ENCODE results near the gene RPS6KA2. TPM values are rescaled to one million over a fixed set of nuclear protein-coding genes. Genes with fewer than 3 reads are reported as not detected.

Gene RPS6KA2
- polyA plus RNA-seq, 1 donor (not counting 4 experiments of a cell fraction or from before 2014, with no cell fraction given), result 8.2 TPM

GRCh38 chr6:166654573-166654972 is 27.5 kb upstream of the RPS6KA2 start:
- no peak overlapping the region for H3K4me2 ChIP-seq (ENCODE audit: control insufficient read depth, extremely low read depth, insufficient read depth, low read depth, low read length)
- no peak overlapping the region for H3K4me3 ChIP-seq (ENCODE audit: control insufficient read depth in 2 of 3, extremely low read depth in 1 of 3, insufficient read depth in 2 of 3, low read depth in 1 of 3, low read length in 3 of 3)
- no peak overlapping the region for H3K27ac ChIP-seq (ENCODE audit: control insufficient read depth, insufficient read depth, low read length)
- DNase-seq (ENCODE audit: low read depth, low spot score) (no peak), FAIRE-seq (no peak)
- dilution Hi-C loops (cut with MboI; ENCODE audit: extremely low pct_ligation_motif_present, low sequenced_read_pairs), result no loop called here
- H3K9ac ChIP-seq (ENCODE audit: control insufficient read depth, extremely low read depth, insufficient read depth, low read length), result no peak overlapping the region
- H3K27me3 ChIP-seq (ENCODE audit: control insufficient read depth, extremely low read depth, insufficient read depth, low read length), result peaks cover 10% of the 10 kb centered on the region
- H2AFZ ChIP-seq (ENCODE audit: control insufficient read depth, low read length), result no peak overlapping the region
- no peaks in the 10 kb centered on the region for H3K36me3 ChIP-seq (ENCODE audit: control insufficient read depth in 2 of 2, extremely low read depth in 1 of 2, insufficient read depth in 2 of 2, low read length in 2 of 2)
- no peaks in the 10 kb centered on the region for H3K9me1 ChIP-seq (ENCODE audit: control insufficient read depth, extremely low read depth, insufficient read depth, low read length)
- H3K79me2 ChIP-seq (ENCODE audit: control insufficient read depth, insufficient read depth, low read length), result no peaks in the 10 kb centered on the region
- no peaks in the 10 kb centered on the region for H3K4me1 ChIP-seq (ENCODE audit: control insufficient read depth, extremely low read depth, insufficient read depth, low read length)
- H3K9me3 ChIP-seq (ENCODE audit: control insufficient read depth, low read depth, low read length), result no peaks in the 10 kb centered on the region
- TF ChIP-seq EZH2 (IDR thresholded peaks at IDR 0.05; ENCODE audit: low read length) (no peak), CTCF (optimal IDR thresholded peaks at IDR 0.05 in 1 of 3, IDR thresholded peaks at IDR 0.05 in 1 of 3, conservative IDR thresholded peaks at IDR 0.05 in 1 of 3; ENCODE audit: extremely low read depth in 1 of 3, insufficient read depth in 2 of 3, low read length in 3 of 3) (no peak)
- no peaks in the 10 kb centered on the region for H4K20me1 ChIP-seq (ENCODE audit: control insufficient read depth, extremely low read depth, insufficient read depth, low read length)

- Histone ChIP-seq H4K20me1 (ENCODE audit: control insufficient read depth, extremely low read depth, insufficient read depth, low read length) (no peaks in the 10 kb centered on the region), H3K9me3 (ENCODE audit: control insufficient read depth, low read depth, low read length) (no peaks in the 10 kb centered on the region), H2AFZ (ENCODE audit: control insufficient read depth, low read length) (no peak overlapping the region), H3K4me3 (ENCODE audit: control insufficient read depth in 2 of 3, extremely low read depth in 1 of 3, insufficient read depth in 2 of 3, low read depth in 1 of 3, low read length in 3 of 3) (no peak overlapping the region), H3K4me1 (ENCODE audit: control insufficient read depth, extremely low read depth, insufficient read depth, low read length) (no peaks in the 10 kb centered on the region), H3K9ac (ENCODE audit: control insufficient read depth, extremely low read depth, insufficient read depth, low read length) (no peak overlapping the region), H3K27me3 (ENCODE audit: control insufficient read depth, extremely low read depth, insufficient read depth, low read length) (peaks cover 10% of the 10 kb centered on the region), H3K36me3 (ENCODE audit: control insufficient read depth in 2 of 2, extremely low read depth in 1 of 2, insufficient read depth in 2 of 2, low read length in 2 of 2) (no peaks in the 10 kb centered on the region), H3K9me1 (ENCODE audit: control insufficient read depth, extremely low read depth, insufficient read depth, low read length) (no peaks in the 10 kb centered on the region), H3K4me2 (ENCODE audit: control insufficient read depth, extremely low read depth, insufficient read depth, low read depth, low read length) (no peak overlapping the region), H3K27ac (ENCODE audit: control insufficient read depth, insufficient read depth, low read length) (no peak overlapping the region), H3K79me2 (ENCODE audit: control insufficient read depth, insufficient read depth, low read length) (no peaks in the 10 kb centered on the region)
- DNase-seq (ENCODE audit: low read depth, low spot score), result no peak
- no peak for FAIRE-seq
- dilution Hi-C loops (cut with MboI; ENCODE audit: extremely low pct_ligation_motif_present, low sequenced_read_pairs), result no loop called here
- TF ChIP-seq CTCF (optimal IDR thresholded peaks at IDR 0.05 in 1 of 3, IDR thresholded peaks at IDR 0.05 in 1 of 3, conservative IDR thresholded peaks at IDR 0.05 in 1 of 3; ENCODE audit: extremely low read depth in 1 of 3, insufficient read depth in 2 of 3, low read length in 3 of 3) (no peak), EZH2 (IDR thresholded peaks at IDR 0.05; ENCODE audit: low read length) (no peak)
These were observed 26.5 kb upstream of the RPS6KA2 start for GRCh38 chr6:166653639-166653941.
